Fibroblast of mammary gland (primary cell): ENCODE data around the gene NCOA3.
A peak's percentile ranks its signal among the peaks of the same experiment; 100 is the strongest.

Experiments
- DNase-seq: peaks from one replicate; pipeline ENCODE4 v3.0.0-alpha.2; 2010; ENCODE audit warnings: low read depth
- H3K4me3 ChIP-seq: 2 replicates; pipeline ENCODE4 v1.5.1; 2011; ENCODE audit warnings: low read depth, mild to moderate bottlenecking, low read length, moderate library complexity; ENCODE audit not compliant: control insufficient read depth
- TF ChIP-seq, protein P1 (sequence below): conservative IDR thresholded peaks from 2 replicates; pipeline ENCODE4 v1.5.1; 2011; ENCODE audit warnings: low read depth, low read length, inconsistent platforms; ENCODE audit not compliant: control insufficient read depth, insufficient read depth

NCOA3 gene

DNA sequence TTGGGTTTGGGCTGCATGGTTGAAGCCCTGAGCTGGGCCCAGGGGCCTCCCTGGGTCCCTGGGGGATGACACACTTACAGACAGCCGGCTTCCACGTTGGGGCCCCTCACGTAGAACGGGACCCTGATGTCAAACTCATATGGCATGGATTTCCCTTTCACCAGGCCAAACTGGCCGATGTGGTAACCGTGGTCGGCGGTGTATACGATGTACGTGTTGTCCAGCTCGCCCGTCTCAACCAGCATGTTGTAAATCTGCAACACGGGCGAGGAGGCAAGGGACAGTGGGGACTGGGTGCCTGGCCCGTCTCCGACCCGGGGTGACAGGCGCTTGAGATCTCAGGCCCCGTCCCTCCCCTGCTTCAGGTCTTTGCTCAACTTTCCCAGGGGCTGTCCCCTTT lies 181.2 kb downstream of the NCOA3 start:
- no peak overlapping the region for H3K4me3 ChIP-seq
- no peak for DNase-seq
- TF ChIP-seq, protein P1, sequence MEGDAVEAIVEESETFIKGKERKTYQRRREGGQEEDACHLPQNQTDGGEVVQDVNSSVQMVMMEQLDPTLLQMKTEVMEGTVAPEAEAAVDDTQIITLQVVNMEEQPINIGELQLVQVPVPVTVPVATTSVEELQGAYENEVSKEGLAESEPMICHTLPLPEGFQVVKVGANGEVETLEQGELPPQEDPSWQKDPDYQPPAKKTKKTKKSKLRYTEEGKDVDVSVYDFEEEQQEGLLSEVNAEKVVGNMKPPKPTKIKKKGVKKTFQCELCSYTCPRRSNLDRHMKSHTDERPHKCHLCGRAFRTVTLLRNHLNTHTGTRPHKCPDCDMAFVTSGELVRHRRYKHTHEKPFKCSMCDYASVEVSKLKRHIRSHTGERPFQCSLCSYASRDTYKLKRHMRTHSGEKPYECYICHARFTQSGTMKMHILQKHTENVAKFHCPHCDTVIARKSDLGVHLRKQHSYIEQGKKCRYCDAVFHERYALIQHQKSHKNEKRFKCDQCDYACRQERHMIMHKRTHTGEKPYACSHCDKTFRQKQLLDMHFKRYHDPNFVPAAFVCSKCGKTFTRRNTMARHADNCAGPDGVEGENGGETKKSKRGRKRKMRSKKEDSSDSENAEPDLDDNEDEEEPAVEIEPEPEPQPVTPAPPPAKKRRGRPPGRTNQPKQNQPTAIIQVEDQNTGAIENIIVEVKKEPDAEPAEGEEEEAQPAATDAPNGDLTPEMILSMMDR = no peak

DNA sequence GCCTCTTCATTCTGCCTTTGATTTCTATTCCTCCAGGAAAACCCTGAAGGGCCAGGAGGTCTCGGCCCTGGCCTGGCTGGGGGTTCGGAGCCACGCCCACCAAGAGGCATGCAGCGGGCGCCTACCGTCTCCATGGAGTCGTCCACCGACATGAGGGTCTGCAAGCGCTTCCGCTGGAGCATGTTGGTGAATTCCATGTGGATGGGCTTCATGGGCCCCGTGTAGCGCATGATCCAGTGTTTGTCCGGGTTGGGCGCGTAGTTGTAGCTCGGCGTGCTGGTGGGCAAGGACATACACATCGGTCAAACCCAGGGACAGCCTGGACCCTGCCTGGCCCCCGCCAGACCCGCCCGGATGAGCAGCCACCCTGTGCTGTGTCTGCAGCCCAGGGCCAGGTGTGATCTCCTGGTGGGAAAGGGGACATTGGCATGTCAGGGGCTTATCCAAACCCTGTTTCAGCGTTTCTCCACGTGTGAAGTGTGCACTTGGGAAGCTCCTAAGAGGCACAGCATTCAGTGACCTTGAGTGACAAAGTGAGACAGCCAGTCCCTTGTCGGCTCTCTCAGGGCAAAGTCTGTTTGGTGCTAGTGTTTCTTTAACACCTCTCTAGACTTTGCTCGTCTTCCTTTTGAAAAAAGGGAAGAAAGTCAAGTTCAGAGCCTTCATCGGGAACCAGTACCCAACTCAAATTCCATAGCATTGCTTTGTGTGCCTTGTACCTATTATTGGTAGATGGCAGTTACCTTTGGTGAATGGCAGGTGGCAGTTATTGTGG lies 182.8 kb downstream of the NCOA3 start:
- TF ChIP-seq, protein P1 = no peak
- H3K4me3 ChIP-seq = no peak overlapping the region
- DNase-seq = no peak

DNA sequence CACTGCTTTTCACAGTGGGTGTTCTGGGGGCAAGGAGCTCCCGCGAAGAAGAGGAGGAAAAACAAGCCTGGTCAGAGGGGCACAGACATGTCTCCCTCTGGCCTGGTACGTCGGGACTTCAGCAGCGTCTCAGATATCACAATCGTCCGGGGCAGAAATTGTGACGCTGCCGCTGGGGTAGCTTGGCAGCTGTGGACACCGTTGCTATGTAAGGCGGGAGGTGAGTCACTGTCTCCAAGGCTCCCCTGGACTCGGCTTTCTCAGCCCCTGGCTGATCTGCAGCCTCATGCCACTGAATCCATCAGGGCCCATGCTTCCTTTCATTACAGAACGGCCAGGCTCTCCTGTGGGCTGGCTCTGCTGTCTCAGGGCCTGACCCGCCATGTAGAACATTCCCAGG lies 184.9 kb downstream of the NCOA3 start:
- peak; percentile 68 for DNase-seq
- H3K4me3 ChIP-seq = no peak overlapping the region
- TF ChIP-seq, protein P1 = no peak

DNA sequence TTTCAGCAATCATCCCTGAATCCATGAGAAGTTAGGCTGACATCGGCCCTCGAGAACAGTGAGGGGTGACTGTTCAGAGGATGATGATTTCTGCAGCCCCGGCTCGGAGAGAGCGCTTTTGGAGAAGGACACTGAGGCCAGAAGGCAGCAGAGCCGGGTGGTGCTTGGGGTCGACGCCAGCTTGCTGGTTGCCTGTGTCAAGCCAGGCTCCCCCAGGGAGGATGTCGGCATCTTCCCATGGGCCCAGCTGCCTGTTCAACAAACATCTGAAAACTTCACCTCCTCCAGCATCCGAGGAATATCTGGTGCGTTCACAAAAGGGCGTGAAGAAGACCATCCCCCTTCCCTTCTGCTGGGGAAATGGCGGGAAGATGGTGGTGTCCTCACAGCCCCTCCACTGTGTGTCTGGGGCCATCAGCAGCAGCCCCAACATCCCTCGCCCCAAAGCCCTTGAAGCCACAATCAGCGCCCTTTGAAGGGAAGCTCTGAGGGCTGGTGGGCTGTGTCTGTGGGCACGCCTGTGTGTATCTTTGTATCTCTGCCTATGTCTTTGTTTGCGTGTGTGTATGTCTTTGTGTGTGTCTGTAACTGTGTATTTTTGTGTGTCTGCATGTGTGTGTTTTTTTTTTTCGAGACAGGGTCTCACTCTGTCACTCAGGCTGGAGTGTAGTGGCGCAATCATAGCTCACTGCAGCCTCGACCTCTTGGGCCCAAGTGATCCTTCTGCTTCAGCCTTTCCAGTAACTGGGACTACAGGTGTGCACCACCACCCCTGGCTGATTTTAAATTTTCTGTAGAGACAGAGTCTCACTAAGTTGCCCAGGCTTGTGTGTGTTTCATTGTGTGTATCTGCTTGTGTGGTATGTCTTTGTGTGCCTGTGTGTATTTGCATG lies 185.7 kb downstream of the NCOA3 start:
- DNase-seq = no peak
- TF ChIP-seq, protein P1 = no peak
- no peak overlapping the region for H3K4me3 ChIP-seq

DNA sequence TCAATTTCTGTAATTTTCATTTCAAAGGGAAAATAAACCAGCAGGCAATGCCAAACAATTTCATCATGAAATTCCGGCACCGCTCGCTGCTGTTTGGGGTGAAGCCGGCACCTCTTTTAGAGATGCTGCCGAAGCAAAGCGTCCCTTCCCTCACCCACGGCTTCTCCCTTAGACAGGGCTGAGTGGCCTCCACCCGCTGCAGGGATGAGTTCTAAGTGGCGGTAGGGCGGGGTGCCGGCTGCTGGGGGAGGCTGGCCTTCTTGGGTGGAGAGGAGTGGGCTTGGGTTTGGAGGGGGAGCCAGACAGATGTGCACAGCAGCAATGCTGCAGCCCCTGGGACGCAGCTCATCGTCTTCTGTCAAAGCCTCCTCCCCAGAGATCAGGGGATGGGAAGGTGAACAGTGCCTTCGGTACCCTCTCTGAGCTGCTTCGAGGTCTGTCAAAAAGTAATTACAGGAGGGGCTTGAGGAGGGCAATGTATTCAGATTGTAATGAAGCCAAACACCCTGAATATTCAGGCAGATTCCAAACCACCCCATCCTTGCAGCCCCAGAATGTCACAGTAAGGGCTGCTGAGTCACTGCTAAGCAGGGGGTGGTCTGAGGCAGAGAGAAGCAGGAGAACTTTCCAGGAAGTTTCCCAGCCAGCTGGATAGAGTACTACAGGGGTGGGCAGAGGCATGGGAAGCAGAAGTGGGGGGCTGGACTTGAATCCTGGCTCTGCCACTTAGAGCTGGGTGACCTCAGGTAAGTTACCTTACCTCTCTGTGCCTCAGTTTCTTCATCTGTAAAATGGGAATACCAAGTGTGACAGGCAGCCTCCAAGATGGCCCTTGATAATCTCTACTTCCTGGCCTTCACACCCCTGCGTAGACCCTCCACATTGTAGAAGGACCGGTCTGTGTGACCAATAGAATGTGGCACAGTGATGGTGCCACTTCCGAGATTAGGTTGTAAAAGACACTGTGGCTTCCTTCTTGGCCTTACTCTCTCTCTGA lies 187.0 kb downstream of the NCOA3 start:
- DNase-seq = no peak
- no peak overlapping the region for H3K4me3 ChIP-seq
- TF ChIP-seq, protein P1 = no peak

DNA sequence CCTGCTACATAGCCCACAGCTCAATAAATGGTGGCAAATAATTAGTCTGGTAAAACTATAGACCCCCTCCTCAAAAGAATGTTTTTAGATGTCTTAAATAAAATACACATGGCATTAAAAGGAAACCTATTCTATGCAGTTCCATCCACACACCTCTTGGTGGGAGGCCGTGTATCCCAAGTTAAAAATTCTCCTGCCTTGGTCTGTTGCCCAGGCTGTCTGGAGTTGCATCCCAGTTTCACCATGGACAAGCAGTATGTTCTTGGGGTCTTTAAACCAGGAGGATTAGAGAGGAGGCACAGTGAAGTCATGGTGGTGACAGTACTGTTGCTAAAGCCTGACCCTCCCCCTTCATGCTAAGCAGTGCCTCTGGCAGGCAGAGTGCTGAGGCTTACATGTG lies 188.0 kb downstream of the NCOA3 start:
- DNase-seq = no peak
- TF ChIP-seq, protein P1 = no peak
- H3K4me3 ChIP-seq = no peak overlapping the region
